GM21528 (cell line): ENCODE results near the gene RAB8B.
"Not testable (repeated sequence)": the region's sequence is repeated elsewhere in the genome, so short reads cannot be mapped to it uniquely, and the experiment has no call there.

Experiments
- ATAC-seq: cut with Tn5 transposase; IDR thresholded peaks from one replicate; pipeline ENCODE4 v1.9.1; 2021; ENCODE audit warnings: mild to moderate bottlenecking, moderate library complexity; ENCODE audit not compliant: unreplicated experiment, low FRiP score

The RAB8B gene

DNA sequence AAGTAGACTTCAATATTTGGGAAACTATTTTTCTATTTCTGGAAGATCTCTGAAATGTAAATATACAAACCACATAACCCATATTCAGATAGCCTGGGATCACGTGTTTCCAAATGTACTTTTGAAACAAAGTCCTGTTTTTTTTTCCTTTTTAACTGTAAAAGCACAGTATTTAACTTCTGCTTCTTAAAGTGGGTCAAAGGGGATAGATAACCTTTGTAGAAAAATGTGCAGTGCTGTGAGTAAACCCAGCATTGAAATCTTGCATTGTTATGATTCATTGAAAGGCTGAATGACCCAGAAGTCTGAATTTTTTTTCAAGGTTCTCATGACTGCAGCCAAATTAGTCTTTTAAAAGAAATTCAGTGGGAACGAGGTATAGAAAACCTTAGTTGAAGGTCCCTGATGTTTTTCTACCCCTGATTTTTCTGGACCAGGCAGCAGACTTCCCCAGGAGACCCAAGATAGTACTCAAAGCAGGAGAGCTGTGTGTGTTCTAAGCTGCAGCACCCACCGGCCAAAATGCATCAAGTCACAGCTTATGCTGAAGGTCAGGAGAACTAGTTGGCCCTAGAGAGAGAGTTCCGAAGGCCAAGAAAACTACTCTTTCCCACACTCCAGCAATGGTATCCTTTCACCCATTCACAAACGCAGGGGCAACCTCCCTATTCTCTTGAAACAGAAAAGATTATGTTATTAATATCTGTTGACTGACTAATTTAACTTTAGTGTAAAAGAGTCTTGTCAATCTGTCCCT is 44.4 kb downstream of the RAB8B start:
- no peak for ATAC-seq

DNA sequence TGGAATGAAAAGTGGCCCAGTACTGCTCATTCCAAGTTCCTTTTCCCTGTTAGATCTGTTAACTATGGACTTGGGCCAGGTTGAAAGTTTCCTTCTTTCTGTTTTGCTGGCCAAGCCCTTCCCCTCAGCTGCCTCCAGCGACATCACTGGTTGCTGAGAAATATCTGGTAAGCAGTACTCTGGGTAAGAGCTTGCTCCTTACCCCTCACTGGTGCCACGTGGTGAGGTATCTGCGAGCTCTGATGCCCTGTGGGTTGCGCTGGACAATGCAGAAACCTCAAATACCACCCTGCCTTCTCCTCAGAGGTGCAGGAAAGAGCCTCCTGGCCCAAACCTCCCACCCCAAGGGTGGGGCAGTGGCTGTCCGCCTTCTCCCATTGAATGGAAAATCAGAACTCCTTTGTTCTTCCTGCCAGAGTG is 45.1 kb downstream of the RAB8B start:
- no peak for ATAC-seq

DNA sequence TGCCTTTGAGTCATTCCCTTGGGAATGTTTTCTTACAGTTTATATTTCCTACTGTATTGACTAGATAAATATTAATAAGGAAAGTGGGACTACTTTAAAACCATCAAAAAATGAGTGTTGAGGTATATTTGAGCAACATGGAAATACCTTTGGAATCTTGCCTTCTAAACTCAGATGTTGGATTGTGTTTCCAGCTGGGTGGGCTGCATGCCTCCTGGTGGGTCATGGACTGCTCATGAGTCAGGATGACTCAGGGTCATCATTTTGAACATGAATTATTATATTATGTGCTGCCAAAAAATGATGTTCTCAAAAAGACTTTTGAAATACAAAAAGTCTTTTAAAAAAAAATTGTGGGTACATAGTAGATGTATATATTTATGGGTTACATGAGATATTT is 46.9 kb downstream of the RAB8B start:
- no peak for ATAC-seq

DNA sequence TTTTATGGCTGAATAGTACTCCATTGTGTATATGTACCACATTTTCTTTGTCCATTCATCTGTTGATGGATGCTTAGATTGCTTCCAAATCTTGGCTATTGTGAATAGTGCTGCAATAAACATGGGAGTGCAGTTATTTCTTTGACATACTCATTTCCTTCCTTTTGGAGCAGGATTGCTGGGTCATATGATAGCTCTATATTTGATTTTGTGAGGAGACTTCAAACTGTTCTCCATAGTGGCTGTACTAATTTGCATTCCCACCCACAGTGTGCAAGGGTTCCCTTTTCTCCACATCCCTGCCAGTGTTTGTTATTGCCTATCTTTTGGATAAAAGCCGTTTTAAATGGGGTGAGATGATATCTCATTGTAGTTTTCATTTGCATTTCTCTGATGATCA is 47.7 kb downstream of the RAB8B start:
- ATAC-seq: not testable (repeated sequence)

DNA sequence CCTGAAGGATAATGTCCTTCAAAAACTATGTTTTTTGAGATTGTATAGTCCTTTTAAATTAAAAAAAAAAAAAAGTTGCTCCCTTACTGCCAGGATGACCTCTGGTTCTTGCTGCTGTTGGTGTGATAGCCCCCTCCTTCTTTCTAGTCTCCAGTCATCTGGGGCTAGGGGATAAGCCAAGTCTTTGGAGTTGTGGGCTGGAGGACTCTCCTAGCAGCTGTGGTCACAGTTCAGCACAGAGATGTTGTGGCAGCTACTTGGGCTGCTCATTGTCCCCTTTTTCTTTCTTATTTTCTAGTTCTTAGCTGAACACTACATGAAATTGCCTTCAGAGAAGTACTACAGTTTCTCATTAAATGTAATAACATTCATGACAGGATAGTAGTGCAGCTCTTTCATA is 48.8 kb downstream of the RAB8B start:
- ATAC-seq: no peak

DNA sequence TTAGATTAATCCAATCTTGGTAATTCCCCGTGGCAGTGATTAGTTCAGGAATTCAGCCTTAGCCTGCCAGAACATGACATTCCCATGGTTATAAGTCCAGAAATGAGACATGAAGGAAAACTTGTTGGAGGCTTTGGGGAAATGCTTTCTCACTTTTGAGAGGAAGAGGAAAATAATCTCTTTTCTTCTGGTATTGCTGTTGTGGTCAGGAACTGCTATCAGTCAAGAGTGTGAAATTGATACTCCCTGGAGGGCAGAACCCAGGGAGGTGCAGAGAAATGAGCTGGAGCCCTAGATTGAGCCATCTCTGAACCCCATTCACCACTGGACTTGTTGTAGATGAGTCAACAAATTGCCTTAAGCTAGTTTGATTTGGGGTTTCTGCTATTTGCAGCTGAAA is 49.4 kb downstream of the RAB8B start:
- no peak for ATAC-seq

DNA sequence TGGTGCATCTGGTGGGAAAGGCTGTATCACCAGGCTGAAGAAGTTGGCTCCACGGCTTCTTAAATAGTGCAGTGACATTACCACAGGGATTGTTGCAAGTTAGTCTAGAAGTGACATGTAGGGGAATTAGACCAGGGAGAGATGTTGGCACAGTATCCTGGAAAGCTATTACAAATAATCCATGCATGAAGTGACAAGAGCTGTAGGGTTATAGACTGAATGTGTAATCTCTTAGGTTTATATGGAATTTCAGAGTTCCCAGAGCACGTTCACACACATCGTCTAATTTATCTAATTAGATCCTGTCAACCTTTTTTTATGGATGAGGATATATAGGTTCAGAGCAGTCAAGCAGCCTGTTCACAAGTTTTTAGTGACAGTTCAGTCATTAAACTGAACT is 50.7 kb downstream of the RAB8B start:
- no peak for ATAC-seq

DNA sequence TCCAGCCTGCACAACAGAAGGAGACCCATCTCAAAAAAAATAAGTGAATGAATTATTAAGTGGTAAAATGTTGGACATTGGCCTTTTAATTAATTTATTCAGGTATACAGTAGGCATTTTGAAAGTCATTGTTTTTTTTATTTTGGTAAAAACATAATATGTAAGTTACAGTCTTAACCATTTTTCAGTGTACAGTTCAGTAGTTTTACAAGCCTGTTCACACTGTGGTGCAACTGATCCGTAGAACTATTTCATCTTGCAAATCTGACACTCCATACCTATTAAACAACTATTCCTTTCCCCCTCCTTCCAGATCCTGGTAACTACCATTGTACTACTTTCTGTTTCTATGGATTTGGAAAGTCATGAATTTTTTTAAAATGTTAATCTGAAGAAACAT is 51.9 kb downstream of the RAB8B start:
- ATAC-seq: no peak

DNA sequence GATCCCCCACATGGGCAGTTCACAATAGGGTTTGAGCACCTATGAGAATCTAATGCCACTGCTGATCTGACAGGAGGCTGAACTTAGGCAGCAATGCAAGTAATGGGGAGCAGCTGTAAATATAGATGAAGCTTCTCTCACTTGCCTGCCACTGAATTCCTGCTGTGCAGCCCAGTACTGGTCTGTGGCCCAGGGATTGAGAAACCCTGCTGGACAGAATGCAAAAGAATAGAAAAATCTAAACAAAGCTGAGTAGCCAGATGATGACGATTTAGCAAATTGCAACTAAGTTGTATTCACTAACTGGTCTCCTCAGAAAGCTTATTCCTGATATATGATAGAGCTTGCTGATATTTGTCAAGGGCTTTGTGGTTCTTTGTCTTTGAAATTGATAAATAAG is 53.7 kb downstream of the RAB8B start:
- no peak for ATAC-seq

DNA sequence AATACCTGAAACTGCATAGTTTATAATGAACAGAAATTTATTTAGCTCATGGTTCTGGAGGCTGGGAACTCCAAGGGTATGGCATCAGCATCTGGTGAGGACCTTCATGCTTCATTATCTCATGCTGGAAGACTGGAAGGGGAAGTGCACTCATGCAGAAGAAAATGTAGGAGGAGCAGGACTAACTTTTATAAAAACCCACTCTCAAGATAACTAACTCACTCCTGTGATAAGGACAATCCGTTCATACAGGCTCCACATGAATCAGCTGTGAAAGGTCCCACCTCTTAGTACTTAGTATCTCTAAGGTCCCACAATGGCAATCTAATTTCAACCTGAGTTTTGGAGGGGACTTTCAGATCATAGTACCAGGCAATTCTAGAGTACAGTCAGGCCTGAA is 54.4 kb downstream of the RAB8B start:
- no peak for ATAC-seq

DNA sequence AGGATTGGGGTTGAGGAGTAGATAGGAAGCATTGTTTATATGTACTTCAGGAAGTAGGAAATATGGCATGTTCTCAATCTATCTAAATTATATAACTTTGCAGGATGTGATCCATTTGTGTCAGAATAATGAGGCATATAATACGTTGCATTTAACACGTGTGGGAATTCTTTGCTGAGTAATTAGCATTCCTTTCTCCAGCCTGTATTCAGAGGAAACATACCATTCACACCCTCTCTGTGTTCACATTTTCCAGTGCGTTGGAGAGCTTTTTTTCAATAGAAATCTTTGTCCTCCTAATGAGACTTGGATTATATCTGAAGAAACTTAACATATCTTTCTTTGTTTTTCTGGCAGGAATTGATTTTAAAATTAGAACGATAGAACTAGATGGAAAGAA is 55.0 kb downstream of the RAB8B start:
- no peak for ATAC-seq

DNA sequence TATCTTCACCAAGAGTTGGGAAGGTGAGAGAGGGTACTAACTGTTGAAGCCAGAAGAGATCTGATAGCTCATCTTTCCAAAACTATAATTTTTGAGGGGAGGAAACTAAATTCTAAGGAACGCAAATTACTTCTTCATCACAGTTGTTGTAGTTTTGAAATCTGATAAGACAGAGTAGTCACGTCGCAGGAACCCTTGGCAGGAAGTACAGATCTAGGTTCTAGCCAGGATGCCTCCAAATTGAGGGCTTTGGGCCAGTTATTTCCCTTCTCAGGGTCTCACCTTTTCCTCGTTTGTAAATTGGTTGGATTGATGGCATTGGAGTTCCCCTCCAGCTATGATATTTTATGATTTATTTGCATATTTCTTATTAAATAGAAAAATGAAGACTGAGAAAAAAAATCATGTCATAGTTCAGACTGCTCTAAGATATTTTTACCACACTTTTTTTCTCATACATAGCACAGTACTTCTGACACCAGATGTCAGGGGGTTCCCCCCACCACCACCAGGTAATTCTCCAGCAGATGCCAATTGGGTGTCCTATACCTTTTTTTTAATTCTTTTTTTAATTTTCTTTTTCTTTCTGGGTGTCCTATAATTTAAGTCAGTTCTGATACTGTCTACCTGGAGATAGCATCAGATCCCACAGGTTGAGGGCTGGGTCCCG is 55.7 kb downstream of the RAB8B start:
- no peak for ATAC-seq

DNA sequence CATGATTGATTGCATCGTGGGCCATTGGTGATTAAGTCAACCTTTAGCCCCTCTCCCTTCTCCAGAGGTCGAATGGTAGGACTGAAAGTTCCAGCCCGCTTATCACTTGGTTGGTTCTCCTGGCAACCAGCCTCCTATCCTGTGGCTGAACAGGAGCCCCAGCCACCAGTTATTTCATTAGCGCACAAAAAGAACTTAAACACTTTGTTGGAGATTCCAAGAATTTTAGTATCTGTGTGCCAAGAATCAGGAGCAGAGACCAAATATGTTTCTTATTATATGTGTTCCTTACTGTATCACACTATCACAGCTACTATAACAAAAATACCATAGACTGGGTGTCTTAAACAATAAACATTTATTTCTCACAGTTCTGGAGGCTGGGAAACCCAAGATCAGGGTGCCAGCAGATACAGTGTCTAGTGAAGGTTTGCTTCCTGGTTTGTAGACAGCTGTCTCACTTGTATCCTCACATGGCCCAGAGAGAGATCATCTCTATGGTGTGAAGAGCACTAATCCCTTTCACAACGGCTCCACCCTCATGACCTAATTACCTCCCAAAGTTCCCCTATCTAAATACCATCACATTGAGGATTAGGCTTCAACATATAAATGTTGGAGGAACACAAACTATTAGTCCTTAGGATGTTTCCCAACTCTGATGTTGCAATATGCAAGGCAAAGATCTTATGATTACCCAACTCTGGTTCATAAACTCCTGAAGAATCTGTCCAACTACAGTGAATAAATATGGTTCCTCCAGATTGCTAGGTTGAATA is 57.5 kb downstream of the RAB8B start:
- no peak for ATAC-seq

DNA sequence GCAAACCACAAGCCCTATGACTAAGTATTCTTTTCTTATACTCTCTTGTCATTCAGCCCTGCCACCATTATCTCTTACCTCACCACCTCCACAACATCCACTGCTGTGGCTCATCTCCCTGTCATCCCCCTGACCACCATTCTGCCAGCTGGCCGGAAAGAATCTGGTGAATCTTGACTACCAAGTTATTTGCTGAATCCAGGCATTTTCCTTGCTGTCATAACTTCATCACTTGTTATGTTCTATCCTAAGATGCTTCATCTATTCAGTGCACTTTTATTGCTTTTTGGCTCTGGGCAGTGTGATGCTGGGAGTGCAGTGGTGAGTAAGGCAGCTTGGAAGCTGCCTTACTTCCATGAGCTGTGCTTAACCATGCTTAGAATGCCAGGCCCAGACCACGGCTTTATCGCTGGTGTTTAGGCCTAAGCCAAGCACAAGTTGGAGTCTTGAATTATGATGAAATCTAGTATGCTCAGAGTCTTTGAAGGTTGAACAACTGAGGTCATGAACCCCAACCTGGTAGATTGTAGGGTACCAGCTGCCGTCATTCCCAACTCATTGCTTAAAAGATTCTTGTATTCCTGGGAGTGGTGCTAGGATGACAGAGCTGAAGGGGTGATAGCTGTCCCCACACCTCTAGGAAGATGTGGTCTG is 61.0 kb downstream of the RAB8B start:
- ATAC-seq: no peak

DNA sequence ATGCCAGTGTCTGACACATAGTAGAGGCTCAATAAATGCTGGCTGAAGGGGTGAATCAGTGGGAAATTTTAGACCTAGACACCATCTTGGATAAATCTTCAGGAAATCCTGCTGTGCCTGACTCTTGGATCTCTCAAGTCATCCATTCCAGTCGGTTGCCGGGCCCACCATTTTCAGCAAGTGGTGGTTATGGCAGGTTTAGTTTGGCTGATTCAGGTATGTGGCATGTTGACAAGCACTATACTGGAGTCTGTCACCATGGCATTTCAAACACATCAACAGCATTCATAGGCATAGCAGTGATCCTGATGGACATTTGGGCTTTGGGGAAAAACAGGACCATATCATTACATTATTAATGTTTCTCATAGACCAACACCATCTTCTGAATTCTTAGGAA is 62.3 kb downstream of the RAB8B start:
- ATAC-seq: no peak

DNA sequence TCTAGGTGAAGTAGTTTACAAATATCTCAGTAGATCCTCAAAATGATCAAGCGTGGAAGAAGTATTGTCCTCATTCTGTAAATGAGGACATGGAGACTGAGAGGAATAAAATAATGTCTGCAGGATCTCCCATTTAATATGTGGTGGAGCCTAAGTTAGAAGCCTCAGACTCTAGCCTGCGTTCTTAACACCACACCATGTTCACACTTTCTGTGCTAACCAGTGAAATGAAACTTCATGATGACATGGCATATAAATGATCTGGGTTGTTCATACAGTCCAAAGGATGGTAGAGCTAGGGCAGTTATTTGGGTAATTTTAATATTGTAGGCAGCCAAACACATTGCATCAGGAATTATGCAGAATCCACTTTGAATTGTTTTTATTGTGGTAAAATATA is 62.9 kb downstream of the RAB8B start:
- no peak for ATAC-seq

DNA sequence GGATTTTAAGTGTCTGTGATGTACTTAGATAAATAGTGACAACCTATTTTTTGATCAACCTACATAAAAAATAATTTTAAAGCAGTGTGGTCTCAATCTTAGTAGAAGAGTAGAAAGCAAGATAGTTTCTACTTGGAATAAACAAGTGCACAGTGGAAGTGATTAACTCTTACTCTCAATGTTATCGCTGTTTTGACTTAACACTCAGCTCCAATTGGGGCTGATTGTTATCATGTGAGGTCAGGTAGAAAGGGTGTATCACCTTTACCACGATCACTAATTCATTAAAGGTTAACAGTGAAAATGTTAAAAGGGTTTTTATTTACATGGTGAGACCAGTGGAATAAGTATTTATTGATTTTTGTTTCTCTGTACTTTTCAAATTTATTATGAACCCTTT is 65.6 kb downstream of the RAB8B start:
- ATAC-seq: no peak

DNA sequence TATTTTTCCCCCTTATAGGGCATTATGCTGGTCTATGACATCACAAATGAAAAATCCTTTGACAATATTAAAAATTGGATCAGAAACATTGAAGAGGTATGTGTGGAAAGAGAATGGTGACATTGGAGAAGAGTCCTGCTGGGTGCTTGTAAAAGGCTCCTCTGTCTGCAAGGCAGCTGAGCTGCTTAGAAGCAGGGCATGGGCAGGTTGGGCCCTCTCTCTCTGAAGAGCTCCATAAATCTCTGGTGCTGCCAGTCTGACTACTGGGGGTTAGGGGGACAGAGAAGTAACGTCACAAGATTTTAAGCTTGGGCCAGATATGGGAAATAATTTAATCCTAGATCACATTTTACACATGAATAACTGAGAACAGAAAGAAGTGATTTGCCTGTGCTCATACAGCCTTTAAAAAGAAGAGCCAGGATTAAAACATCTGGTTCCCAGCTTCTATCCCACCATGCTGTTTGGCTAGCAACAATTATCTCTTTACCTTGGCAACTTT is 66.1 kb downstream of the RAB8B start:
- no peak for ATAC-seq

DNA sequence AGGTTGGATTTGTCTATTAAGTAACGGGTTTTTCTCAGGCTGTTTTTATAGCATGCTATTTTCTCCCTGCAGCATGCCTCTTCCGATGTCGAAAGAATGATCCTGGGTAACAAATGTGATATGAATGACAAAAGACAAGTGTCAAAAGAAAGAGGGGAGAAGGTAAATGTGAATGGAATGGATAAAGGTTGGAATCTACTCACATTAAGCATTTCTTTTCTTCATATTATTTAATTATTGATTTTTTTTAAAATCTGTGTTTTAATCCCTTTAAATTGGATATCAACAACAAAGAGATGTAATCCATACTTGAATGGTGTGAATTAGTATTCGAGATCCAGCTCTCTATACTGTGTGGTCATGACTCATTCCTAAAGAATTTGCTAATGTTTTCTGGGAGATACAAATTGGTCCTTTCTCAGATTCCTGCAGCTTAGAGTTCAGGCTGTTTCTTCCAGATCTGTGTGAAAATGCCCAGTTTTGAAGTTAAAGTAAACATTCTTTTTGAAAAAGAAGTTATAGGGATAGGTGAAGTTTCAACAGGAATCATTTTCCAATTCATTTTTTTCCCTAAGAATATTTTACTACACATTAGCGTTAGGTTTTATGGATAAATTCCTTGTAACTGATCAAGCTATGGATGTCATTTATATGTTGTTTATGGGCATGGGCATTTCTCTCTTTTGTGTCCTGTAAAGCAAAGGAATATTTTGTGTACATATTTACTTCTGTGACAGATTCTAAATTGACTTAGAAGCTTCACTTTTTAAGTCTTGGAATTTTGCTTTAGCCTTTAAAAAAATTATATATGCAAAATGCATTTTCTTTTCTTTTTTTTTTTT is 67.2 kb downstream of the RAB8B start:
- ATAC-seq: no peak

DNA sequence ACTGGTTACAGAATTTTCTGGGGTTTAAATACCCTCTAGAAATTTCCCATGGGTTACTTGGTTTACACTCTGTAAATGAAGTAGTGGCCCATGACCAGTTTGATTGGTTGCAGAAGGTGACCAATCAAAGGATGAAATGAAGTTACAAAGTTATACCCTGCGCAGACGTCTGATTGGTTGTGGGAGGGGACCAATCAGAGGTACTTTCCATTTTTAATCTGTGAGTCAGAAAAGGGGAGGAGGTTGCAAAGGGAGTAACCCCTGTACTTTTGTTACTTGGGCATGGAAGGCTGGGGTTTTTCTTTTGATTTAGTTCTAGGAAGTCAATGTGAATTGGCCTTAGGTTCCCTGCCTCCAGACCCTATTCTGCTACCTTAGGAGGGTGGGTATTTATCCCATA is 69.3 kb downstream of the RAB8B start:
- no peak for ATAC-seq
